NCI-H1930 (cell line): Measurements from ENCODE around the gene GLCCI1.

Experiments used
- DNase-seq, 2 experiments: peaks; one replicate each; lab custom pipeline; 2025; lab: John Stamatoyannopoulos, UW

Gene GLCCI1

DNA sequence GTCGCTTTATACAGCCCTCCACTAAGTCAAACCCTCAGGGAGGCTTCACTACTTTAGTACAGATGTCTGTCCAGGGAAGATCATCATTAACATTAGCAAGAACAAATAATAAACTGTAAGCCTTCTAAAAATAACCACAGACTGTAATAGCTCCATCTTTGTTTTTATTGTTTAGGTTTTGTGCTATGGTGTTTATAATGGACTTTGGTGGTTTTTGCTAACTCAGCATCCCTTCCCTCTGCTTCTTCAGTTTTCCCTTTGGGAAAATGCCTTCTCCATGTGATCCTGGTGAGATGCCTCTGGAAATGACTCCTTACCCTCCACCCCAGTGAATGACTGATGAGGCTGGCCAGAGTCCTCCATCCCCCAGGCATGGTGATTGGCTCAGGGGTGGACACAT, 162.1 kb downstream of the GLCCI1 start:
- DNase-seq = no peak

DNA sequence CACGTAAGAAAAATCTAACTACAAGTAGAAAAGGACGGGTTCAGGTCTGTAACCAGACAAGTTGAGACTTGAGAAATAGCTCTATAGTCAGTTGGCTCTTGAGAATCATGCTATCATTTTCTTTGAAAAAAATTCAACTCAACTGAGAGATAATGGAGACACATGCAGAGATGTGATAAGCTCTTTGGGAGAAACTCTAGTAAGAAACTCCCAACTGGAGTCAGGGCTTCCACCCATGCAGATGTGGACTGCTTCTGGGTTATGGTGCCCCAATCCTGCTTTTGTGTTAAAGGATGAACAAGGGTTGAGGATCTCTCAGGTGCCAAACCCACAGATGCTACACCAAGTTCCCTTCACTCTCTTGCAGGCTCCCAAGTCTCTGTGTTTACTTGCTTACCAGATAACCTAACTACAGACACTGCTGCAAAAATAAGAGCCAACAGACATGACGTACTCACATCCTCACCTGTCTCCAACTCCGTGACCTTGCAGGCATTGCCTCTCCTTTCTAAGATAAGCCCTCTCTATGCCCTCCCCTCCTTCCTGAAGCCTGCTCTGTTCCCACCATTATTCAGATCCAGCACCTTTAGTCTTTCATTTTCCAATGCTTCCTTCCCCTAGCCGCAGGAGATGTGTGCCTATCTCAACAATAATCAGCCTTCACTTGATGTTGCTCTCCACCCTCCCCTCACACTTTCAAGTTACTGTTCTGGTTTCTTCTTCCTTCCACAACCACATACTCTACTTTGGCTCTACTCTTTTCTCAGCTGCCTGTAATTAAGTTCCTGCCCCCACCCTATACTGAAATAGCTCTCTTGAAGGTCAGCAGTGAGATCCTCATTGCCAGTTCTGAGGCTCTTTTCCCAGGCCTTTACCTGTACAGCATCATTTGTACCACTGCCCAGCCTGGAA, 163.4 kb downstream of the GLCCI1 start:
- no peak for DNase-seq

DNA sequence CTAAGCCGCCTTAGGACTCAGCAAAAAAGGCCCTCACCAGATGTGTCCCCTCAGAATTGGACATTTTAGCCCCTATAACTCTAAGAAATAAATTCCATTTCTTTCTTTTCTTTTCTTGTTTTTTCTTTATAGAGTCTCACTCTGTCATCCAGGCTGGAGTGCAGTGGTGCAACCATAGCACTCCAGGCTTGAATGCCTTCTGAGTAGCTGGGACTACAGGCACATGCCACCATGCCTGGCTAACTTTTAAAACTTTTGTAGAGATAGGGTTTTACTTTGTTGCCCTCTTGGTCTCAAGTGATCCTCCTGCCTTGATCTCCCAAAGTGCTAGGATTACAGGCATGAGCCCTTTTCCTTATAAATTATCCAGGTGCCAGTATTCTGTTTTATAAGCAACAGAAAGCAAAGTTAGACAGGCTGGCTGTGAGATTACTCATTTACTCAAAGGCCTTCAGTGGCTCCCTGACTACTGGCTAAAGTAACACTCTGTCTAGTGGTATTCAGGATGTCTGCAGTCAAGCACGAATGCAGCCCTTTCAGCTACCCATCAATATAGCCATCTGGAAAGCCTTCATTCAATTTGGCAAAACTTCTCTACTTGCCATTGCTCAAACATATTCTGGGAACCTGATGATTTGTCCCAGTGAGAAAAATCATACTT, 164.7 kb downstream of the GLCCI1 start:
- DNase-seq = no peak

DNA sequence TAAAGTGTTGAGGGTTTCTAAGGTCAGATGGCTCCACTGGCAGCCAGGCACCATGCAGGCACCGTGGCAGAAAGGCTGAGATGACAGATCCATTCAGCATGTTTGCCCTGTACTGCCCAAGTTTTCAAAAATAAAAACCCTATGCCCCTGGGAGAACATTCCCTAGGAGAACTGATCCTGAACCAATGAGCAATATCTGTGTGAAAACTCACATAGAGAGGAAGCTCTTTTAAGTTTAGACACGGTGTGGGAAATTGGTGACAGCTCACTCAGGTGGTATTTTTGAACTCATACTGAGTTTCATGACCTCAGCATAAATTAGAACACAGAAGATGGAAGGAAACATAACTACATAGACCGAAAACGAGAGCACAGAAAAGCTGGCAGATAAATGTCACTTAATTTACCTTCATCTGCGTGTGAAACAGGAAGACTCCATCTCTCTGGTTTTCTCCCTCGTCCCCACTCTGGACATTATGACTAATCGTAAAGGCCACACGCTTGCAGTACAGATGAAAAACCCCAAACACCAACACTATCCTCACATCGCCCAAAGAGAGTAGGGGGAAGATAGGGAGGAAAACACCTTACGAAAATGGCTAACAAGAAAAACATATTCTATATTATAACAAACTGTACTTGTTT, 165.6 kb downstream of the GLCCI1 start:
- DNase-seq = no peak

DNA sequence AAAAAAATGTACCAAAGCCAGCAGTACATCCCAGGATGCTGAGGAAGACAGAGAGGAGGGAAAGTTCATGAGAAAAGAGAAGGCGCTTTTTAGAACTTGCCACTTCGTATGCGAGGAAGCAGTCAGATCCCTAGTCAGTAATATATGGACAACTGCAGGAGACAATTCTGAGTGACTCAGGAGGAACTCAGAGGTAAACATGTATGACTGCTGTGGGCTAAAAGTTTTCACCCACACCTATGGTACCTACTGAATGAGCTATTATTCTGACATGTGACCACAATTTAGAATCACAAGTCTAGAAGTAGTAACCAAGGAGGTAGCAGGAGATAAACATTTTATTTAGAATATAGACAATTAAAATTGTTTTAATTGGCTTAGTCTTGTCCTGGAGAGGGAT, 166.8 kb downstream of the GLCCI1 start:
- DNase-seq = no peak

DNA sequence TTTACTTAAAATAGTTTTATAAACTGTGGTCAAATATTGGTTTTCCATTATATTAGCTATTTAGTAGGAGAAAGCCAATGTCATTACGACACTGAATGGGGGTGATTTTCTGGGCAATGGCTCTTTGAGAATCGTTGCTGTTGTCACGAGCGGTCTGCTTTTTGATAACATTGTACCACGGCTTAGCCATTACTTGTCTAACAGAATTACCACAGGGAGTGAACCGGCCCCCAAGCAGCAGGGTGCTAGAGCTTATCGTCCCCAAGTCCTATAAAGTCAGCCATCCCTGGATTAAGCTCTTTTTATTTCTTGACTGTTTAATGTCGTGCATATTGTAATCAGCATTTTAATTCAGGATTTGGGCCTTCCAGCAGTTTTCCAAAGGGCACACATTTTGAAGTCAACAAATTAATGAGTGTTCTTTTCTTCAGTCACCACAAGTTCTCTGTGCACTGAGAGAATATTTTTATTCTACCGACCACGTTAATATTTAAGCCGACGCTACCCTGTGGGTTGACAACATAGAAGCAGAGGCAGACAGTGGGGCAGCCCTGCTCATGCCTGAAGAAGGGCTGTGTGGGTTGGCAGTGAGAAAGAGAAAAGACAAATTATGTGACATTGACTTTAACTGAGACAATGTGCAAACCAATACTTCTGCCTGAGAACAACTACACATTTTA, 167.6 kb downstream of the GLCCI1 start:
- DNase-seq = no peak
